DND-41 (cell line): ENCODE results near the gene SLC5A4.

Experiments
- ATAC-seq: fragments of 200-7000 bp; cut with Tn5 transposase; 3 replicates; pipeline ENCODE4 v1.9.1; 2021; ENCODE audit warnings: low read depth; ENCODE audit not compliant: insufficient read depth
- DNase-seq: peaks from one replicate; pipeline ENCODE4 v3.0.0-alpha.2; 2020
- H2AFZ ChIP-seq: 2 replicates; pipeline ENCODE4 v1.6.0; 2012; ENCODE audit warnings: low read depth, low read length
- H3K27ac ChIP-seq: 2 replicates; pipeline ENCODE4 v1.5.1; 2012; ENCODE audit warnings: low read length, inconsistent platforms
- H3K27me3 ChIP-seq: fragments of 200-600 bp; sonication (generic); 2 replicates; pipeline ENCODE4 v1.6.0; 2012; ENCODE audit warnings: low read length, mild to moderate bottlenecking, inconsistent platforms; ENCODE audit not compliant: insufficient read depth, poor library complexity
- H3K36me3 ChIP-seq: 2 replicates; pipeline ENCODE4 v1.5.1; 2012; ENCODE audit warnings: low read length, inconsistent platforms; ENCODE audit not compliant: insufficient read depth
- H3K4me1 ChIP-seq: 2 replicates; pipeline ENCODE4 v1.5.1; 2012; ENCODE audit warnings: mild to moderate bottlenecking, low read length; ENCODE audit not compliant: insufficient read depth
- H3K4me2 ChIP-seq: 2 replicates; pipeline ENCODE4 v1.6.0; 2012; ENCODE audit warnings: mild to moderate bottlenecking, moderate library complexity, low read length, inconsistent platforms; ENCODE audit not compliant: insufficient read depth
- H3K4me3 ChIP-seq, 2 experiments: fragments of 200-600 bp in 1 of 2; shearing (Covaris generic) in 1 of 2; 2 replicates each; pipeline ENCODE4 v1.5.1; 2012 to 2016; ENCODE audit warnings: inconsistent platforms in 2 of 2, low read length in 2 of 2, mild to moderate bottlenecking in 2 of 2, low read depth in 1 of 2, moderate library complexity in 1 of 2
- H3K79me2 ChIP-seq: 2 replicates; pipeline ENCODE4 v1.6.0; 2012; ENCODE audit warnings: low read length, inconsistent platforms; ENCODE audit not compliant: insufficient read depth
- H3K9ac ChIP-seq: 2 replicates; pipeline ENCODE4 v1.6.0; 2012; ENCODE audit warnings: low read depth, mild to moderate bottlenecking, inconsistent platforms, low read length, moderate library complexity
- H3K9me3 ChIP-seq: 2 replicates; pipeline ENCODE4 v1.5.1; 2012; ENCODE audit warnings: low read length, moderate library complexity, mild to moderate bottlenecking, inconsistent platforms; ENCODE audit not compliant: insufficient read depth, severe bottlenecking
- H4K20me1 ChIP-seq: 2 replicates; pipeline ENCODE4 v1.6.0; 2012; ENCODE audit warnings: low read length; ENCODE audit not compliant: insufficient read depth
- EZH2 ChIP-seq: IDR thresholded peaks from 3 replicates; pipeline ENCODE4 v1.6.1; 2012; ENCODE audit warnings: borderline replicate concordance, low read depth, mild to moderate bottlenecking, moderate library complexity, low read length, inconsistent platforms; ENCODE audit not compliant: severe bottlenecking
- TF ChIP-seq, protein P1 (sequence below): IDR thresholded peaks from 2 replicates; pipeline ENCODE4 v1.5.1; 2012; ENCODE audit warnings: borderline replicate concordance, low read length, moderate library complexity, mild to moderate bottlenecking; ENCODE audit not compliant: poor library complexity, severe bottlenecking; ENCODE audit errors: extremely low read depth

Gene SLC5A4

DNA sequence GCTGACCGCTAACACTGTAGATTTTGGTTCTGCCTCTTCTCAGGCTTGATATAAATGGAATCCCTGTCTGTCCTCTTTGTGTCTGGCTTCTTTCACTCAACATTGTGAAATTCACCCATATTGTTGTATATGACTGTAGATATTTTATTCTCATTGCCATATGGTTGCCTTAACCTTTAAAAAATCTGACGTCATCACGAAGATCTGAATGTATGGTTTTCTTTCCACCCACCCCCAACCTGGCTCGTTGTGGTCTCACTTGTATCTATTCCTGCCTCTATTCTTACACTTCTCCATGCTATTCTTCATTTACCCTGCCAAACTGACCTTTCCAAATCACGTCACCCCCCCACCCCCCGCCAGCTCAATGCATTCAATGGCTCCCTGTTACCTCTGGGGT is 74.1 kb downstream of the SLC5A4 start:
- H3K4me2 ChIP-seq = no peak overlapping the region
- DNase-seq (no peak), ATAC-seq (no peak)
- no peak overlapping the region for H3K9ac ChIP-seq
- no peaks in the 10 kb centered on the region for H3K79me2 ChIP-seq
- H3K27me3 ChIP-seq = no peaks in the 10 kb centered on the region
- H2AFZ ChIP-seq = no peak overlapping the region
- no peak for TF ChIP-seq EZH2
- H3K4me3 ChIP-seq = no peak overlapping the region
- no peaks in the 10 kb centered on the region for H3K9me3 ChIP-seq
- H3K27ac ChIP-seq = no peak overlapping the region
- no peaks in the 10 kb centered on the region for H3K4me1 ChIP-seq
- no peaks in the 10 kb centered on the region for H4K20me1 ChIP-seq
- no peaks in the 10 kb centered on the region for H3K36me3 ChIP-seq

DNA sequence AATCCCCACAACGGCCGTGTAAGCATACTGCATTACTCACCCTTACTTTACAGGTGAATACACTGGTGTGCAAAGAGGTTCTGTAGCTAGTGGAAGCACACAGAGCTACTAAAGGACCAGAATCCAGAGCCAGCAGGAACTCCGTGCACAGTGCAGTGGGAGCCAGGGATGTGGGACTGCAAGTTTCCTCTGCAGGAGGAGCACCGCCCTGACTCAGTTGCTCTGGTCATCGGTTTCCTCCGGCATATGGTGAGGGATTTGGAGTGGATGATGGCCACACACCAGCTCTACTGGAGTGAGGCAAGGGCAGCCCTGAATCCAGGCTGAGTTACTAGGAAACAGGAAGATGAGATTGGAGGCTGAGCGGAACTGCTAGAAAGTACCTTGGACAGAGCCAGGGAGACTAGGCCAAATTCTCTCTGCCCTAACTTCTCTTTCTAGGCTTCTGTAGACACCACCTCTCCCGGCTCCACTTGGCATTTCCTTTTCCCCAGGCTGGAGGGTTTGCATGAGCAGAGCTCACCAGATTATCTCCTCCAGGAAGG is 77.9 kb downstream of the SLC5A4 start:
- Histone ChIP-seq H3K27ac (no peak overlapping the region), H3K36me3 (no peaks in the 10 kb centered on the region), H3K9ac (no peak overlapping the region), H3K4me3 (no peak overlapping the region), H3K9me3 (no peaks in the 10 kb centered on the region), H3K4me2 (no peak overlapping the region), H4K20me1 (no peaks in the 10 kb centered on the region), H3K79me2 (no peaks in the 10 kb centered on the region), H3K4me1 (no peaks in the 10 kb centered on the region), H3K27me3 (no peaks in the 10 kb centered on the region), H2AFZ (no peak overlapping the region)
- ATAC-seq = no peak
- TF ChIP-seq, protein P1, sequence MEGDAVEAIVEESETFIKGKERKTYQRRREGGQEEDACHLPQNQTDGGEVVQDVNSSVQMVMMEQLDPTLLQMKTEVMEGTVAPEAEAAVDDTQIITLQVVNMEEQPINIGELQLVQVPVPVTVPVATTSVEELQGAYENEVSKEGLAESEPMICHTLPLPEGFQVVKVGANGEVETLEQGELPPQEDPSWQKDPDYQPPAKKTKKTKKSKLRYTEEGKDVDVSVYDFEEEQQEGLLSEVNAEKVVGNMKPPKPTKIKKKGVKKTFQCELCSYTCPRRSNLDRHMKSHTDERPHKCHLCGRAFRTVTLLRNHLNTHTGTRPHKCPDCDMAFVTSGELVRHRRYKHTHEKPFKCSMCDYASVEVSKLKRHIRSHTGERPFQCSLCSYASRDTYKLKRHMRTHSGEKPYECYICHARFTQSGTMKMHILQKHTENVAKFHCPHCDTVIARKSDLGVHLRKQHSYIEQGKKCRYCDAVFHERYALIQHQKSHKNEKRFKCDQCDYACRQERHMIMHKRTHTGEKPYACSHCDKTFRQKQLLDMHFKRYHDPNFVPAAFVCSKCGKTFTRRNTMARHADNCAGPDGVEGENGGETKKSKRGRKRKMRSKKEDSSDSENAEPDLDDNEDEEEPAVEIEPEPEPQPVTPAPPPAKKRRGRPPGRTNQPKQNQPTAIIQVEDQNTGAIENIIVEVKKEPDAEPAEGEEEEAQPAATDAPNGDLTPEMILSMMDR = no peak
- no peak for TF ChIP-seq EZH2
- DNase-seq = no peak

GRCh38 chr22:32175683-32176644 is 79.2 kb downstream of the SLC5A4 start:
- no peaks in the 10 kb centered on the region for H4K20me1 ChIP-seq
- no peak overlapping the region for H3K4me3 ChIP-seq
- H3K4me1 ChIP-seq = no peaks in the 10 kb centered on the region
- no peaks in the 10 kb centered on the region for H3K36me3 ChIP-seq
- H3K79me2 ChIP-seq = no peaks in the 10 kb centered on the region
- no peak overlapping the region for H3K9ac ChIP-seq
- H3K27ac ChIP-seq = no peak overlapping the region
- no peak for TF ChIP-seq EZH2
- H2AFZ ChIP-seq = no peak overlapping the region
- no peak overlapping the region for H3K4me2 ChIP-seq
- ATAC-seq = no peak
- no peaks in the 10 kb centered on the region for H3K9me3 ChIP-seq
- no peak for DNase-seq
- H3K27me3 ChIP-seq = no peaks in the 10 kb centered on the region

DNA sequence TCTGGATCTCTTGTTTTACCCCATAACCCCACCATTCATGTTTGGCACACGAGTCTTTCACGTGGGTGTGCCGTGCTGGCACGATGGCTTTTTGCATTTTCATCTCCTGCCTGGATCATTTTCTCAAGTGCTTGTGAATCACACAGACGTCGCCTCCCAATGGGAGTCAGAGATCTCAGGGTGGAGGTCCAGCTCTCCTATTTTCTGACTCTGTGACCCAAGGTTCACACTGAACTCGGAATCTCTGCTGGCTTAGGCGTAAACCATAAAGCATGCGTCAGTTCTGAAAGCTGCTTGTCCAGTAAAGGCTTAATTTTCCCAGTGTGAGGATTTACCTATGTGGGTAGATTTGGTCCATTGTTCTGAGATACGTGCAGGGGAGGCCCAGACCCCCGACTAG is 80.0 kb downstream of the SLC5A4 start:
- H3K4me3 ChIP-seq = no peak overlapping the region
- H3K9ac ChIP-seq = no peak overlapping the region
- no peaks in the 10 kb centered on the region for H4K20me1 ChIP-seq
- H3K4me1 ChIP-seq = no peaks in the 10 kb centered on the region
- DNase-seq = no peak
- H3K27ac ChIP-seq = no peak overlapping the region
- H3K9me3 ChIP-seq = no peaks in the 10 kb centered on the region
- H3K79me2 ChIP-seq = no peaks in the 10 kb centered on the region
- no peak overlapping the region for H2AFZ ChIP-seq
- no peaks in the 10 kb centered on the region for H3K27me3 ChIP-seq
- TF ChIP-seq, protein P1 = no peak
- TF ChIP-seq EZH2 = no peak
- no peak overlapping the region for H3K4me2 ChIP-seq
- ATAC-seq = no peak
- no peaks in the 10 kb centered on the region for H3K36me3 ChIP-seq
